HepG2 (cell line): Measurements from ENCODE around the gene ATRAID. TPM values are rescaled to one million over a fixed set of nuclear protein-coding genes. Genes with fewer than 3 reads are reported as not detected.
A peak's percentile ranks its signal among the peaks of the same experiment; 100 is the strongest.

Experiments
- CBFB ChIP-seq: sonication (generic); formaldehyde crosslinking; IDR thresholded peaks from 2 replicates; pipeline ENCODE4 v1.4.0; 2020; ENCODE audit warnings: missing genetic modification reagents
- CBX1 ChIP-seq: IDR thresholded peaks from one replicate; pipeline ENCODE4 v1.6.1; 2016; ENCODE audit warnings: antibody characterized with exemption, low read depth
- DR1 ChIP-seq: sonication (generic); formaldehyde crosslinking; IDR thresholded peaks from 2 replicates; pipeline ENCODE4 v1.8.0; 2021; ENCODE audit warnings: mild to moderate bottlenecking, missing genetic modification reagents, inconsistent platforms
- GPN1 ChIP-seq: sonication (generic); formaldehyde crosslinking; IDR thresholded peaks from 2 replicates; pipeline ENCODE4 v1.5.1; 2020; ENCODE audit warnings: missing genetic modification reagents, borderline replicate concordance
- HNF4G ChIP-seq, 2 experiments: sonication (generic) in 1 of 2; formaldehyde crosslinking in 1 of 2; IDR thresholded peaks; 2 replicates each; pipeline versions ENCODE4 v1.4.0 to v1.6.1; 2011 to 2020; ENCODE audit warnings: borderline replicate concordance in 2 of 2, low read depth in 2 of 2, mild to moderate bottlenecking in 2 of 2, low read length in 1 of 2, missing genetic modification reagents in 1 of 2, moderate library complexity in 1 of 2
- KDM5A ChIP-seq: fragments of 200-600 bp; sonication (generic); IDR thresholded peaks from 2 replicates; pipeline ENCODE4 v1.7.0; 2018; ENCODE audit warnings: antibody characterized with exemption, mild to moderate bottlenecking, low read length, borderline replicate concordance
- KLF6 ChIP-seq: IDR thresholded peaks from 2 replicates; pipeline ENCODE4 v1.8.0; 2016; ENCODE audit warnings: missing biosample characterization, missing genetic modification reagents
- MLX ChIP-seq: IDR thresholded peaks from 2 replicates; pipeline ENCODE4 v1.6.1; 2016
- NR2C2 ChIP-seq: sonication (generic); formaldehyde crosslinking; IDR thresholded peaks from 2 replicates; pipeline ENCODE4 v1.4.0; 2020; ENCODE audit warnings: missing genetic modification reagents, mild to moderate bottlenecking, moderate library complexity, borderline replicate concordance
- PAF1 ChIP-seq: IDR thresholded peaks from 2 replicates; pipeline ENCODE4 v1.6.1; 2016; ENCODE audit warnings: missing genetic modification reagents, missing compliant biosample characterization
- RERE ChIP-seq: IDR thresholded peaks from 2 replicates; pipeline ENCODE4 v1.6.1; 2016; ENCODE audit warnings: low read depth, missing genetic modification reagents, missing compliant biosample characterization
- RNF219 ChIP-seq: sonication (generic); formaldehyde crosslinking; IDR thresholded peaks from 2 replicates; pipeline ENCODE4 v1.5.0; 2020; ENCODE audit warnings: mild to moderate bottlenecking, missing genetic modification reagents
- SP1 ChIP-seq, 2 experiments: fragments of 450-650 bp in 1 of 2; sonication (generic) in 1 of 2; formaldehyde crosslinking in 1 of 2; IDR thresholded peaks; 2 replicates each; pipeline versions ENCODE4 v1.4.0 to v1.6.1; 2016 to 2020; ENCODE audit warnings: missing genetic modification reagents in 1 of 2
- THAP7 ChIP-seq: sonication (generic); formaldehyde crosslinking; IDR thresholded peaks from 2 replicates; pipeline ENCODE4 v1.8.1; 2023; ENCODE audit warnings: mild to moderate bottlenecking, missing genetic modification reagents
- ZNF335 ChIP-seq: sonication (generic); formaldehyde crosslinking; IDR thresholded peaks from 2 replicates; pipeline ENCODE4 v1.4.0; 2020; ENCODE audit warnings: missing genetic modification reagents
- ZNF362 ChIP-seq: sonication (generic); formaldehyde crosslinking; IDR thresholded peaks from 2 replicates; pipeline ENCODE4 v1.4.0; 2020; ENCODE audit warnings: missing genetic modification reagents, mild to moderate bottlenecking, borderline replicate concordance
- ZNF558 ChIP-seq: sonication (generic); formaldehyde crosslinking; IDR thresholded peaks from 2 replicates; pipeline ENCODE4 v1.9.0; 2022; ENCODE audit warnings: mild to moderate bottlenecking, missing genetic modification reagents, borderline replicate concordance
- ZSCAN22 ChIP-seq: sonication (generic); formaldehyde crosslinking; IDR thresholded peaks from 2 replicates; pipeline ENCODE4 v1.4.0; 2020; ENCODE audit warnings: mild to moderate bottlenecking, missing genetic modification reagents
- polyA plus RNA-seq, 8 experiments: library from polyadenylated mRNA; depleted of rRNA in 3 of 8; stranded (reverse) in 7 of 8; unstranded in 1 of 8; fragments of >200 nt; fragmentation: Illumina TruSeq in 4 of 8; extraction: Trizol in 4 of 8; gene quantifications; 2 replicates each; pipeline versions ENCODE4 v1.2.1 to v1.2.3, GENCODE V29; 2011 to 2016; ENCODE audit warnings: low read depth in 4 of 8, missing spikeins in 1 of 8, mixed read lengths in 1 of 8; ENCODE audit not compliant: insufficient read depth in 1 of 8
- total RNA-seq, 5 experiments: library from RNA; depleted of rRNA; stranded (reverse); fragments of >200 nt; fragmentation: Illumina TruSeq; extraction: Trizol; gene quantifications; 2 replicates each; pipeline ENCODE4 v1.2.3, GENCODE V29; 2016; ENCODE audit warnings: low read depth in 1 of 5

ATRAID gene
- total and polyA plus RNA-seq, 2 of the 13 experiments (the other 11 are each of a cell fraction or from before 2014, with no cell fraction given), result 207 to 382 TPM

GRCh38 chr2:27211943-27212625 is at the start of gene ATRAID, which contains the start of gene SLC5A6 (continued):
- no peak for TF ChIP-seq PAF1 (CRISPR knock-in tag)
- TF ChIP-seq KDM5A, result peak; percentile 69; the same call in 1 of the 2 replicates
- peak; percentile 96 for TF ChIP-seq SP1 (IDR thresholded peaks at IDR 0.05)
- TF ChIP-seq SP1 (CRISPR knock-in tag; IDR thresholded peaks at IDR 0.05), result peak; percentile 86
- peak; percentile 41; the same call in 1 of the 2 replicates for TF ChIP-seq MLX (CRISPR knock-in tag)
- peak; percentile 67; the same call in 1 of the 2 replicates for TF ChIP-seq THAP7 (CRISPR knock-in tag)
- peak; percentile 97 for TF ChIP-seq KLF6 (CRISPR knock-in tag)
- peak; percentile 92; the same call in 1 of the 2 replicates for TF ChIP-seq RNF219
- peak; percentile 32; the same call in 1 of the 2 replicates for TF ChIP-seq ZNF362 (CRISPR knock-in tag)
- peak; percentile 86 for TF ChIP-seq CBX1
- TF ChIP-seq HNF4G (IDR thresholded peaks at IDR 0.05; ENCODE audit: borderline replicate concordance, low read depth, low read length), result 0 out of 2 replicates have a peak, but pooled peaks have one; percentile 33
- TF ChIP-seq HNF4G (CRISPR knock-in tag; IDR thresholded peaks at IDR 0.05; ENCODE audit: borderline replicate concordance, low read depth), result peak; percentile 65; the same call in 1 of the 2 replicates
- no peak for TF ChIP-seq ZSCAN22 (CRISPR knock-in tag)
- 0 out of 2 replicates have a peak, but pooled peaks have one; percentile 57 for TF ChIP-seq GPN1 (CRISPR knock-in tag)
- peak; percentile 93; the same call in 1 of the 2 replicates for TF ChIP-seq ZNF558 (CRISPR knock-in tag)
- TF ChIP-seq RERE, result no peak
- TF ChIP-seq DR1 (CRISPR knock-in tag), result peak; percentile 66; the same call in 1 of the 2 replicates
- TF ChIP-seq CBFB (CRISPR knock-in tag), result peak; percentile 44; the same call in 1 of the 2 replicates
- TF ChIP-seq NR2C2, result peak; percentile 94
- no peak for TF ChIP-seq ZNF335
